ENCODE results near the gene G0S2.
"Not testable (repeated sequence)": the region's sequence is repeated elsewhere in the genome, so short reads cannot be mapped to it uniquely, and the experiment has no call there.

Gene G0S2

DNA sequence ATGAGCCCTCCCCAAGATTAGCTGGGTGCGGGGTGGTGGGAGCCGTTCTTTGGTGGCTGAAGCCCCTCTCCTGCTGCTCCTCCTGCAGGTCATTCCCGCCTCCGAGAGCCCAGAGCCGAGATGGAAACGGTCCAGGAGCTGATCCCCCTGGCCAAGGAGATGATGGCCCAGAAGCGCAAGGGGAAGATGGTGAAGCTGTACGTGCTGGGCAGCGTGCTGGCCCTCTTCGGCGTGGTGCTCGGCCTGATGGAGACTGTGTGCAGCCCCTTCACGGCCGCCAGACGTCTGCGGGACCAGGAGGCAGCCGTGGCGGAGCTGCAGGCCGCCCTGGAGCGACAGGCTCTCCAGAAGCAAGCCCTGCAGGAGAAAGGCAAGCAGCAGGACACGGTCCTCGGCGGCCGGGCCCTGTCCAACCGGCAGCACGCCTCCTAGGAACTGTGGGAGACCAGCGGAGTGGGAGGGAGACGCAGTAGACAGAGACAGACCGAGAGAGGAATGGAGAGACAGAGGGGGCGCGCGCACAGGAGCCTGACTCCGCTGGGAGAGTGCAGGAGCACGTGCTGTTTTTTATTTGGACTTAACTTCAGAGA is 448 bp downstream of the G0S2 start:
- in situ Hi-C loops (cut with MboI; ENCODE audit: low sequenced_read_pairs), result no loop called here

DNA sequence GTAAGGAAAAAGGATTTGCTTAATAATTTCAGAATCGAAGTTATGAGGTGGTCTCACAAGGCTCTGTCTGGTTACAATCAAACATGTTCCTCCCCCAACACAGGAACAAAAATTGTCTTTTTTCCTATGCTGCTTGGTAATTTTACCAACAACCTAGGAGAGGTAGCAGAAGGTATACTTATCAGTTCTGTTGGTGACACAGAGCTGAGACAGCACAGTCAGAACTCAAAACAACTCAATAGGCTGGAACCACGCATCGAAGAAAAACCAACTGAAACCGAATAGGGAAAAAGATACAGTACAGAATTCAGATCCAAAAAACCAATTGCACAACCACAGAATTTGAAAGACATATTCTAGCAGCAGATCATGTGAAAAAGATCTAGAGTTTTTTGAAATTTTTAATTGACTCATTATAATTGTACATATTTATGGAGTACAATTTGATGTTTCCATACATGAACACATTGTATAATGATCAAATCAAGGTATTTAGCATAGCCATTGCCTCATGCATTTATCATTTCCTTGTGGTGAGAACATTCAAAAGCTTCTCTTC is 3.8 kb downstream of the G0S2 start:
- in situ Hi-C loops (cut with MboI; ENCODE audit: low sequenced_read_pairs), result no loop called here

DNA sequence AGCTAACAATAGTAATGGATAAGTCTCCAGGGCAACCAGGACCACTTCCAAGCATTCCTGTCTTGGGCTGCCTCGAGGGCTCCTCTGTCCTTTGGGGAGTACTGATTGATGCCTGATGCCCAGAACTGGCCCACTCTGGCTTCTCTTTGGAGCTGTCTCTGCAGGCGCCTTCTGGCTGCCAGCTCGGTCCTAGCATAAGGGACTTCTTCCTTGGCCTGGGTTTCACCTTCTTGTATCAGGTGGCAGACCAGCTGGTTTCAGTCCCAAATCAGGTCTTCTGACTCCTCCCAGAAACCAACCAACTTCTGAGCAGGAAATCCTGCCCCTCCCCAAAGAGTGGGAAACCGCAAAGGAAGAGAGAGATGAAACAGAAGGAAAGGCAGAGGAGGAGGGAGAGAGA is 10.6 kb downstream of the G0S2 start:
- in situ Hi-C loops (cut with MboI; ENCODE audit: low sequenced_read_pairs), result no loop called here

DNA sequence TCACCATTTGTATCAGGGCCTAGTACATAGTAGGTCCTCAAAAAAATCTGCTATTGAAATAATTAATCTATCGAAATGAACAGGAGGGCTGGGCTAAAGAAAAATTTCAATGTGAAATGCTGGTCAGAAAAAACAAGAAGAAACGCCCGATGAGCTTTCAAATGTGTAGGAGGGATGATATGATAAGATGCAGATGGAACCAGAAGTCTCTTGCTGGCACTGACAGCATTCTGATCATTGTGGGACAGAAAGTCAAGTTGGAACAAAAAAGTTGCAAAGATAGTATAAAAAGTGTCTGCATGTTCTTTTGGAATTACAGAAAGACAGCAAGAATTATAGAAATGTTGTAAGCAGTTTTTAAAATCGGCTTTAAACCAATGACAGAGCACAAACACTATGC is 11.1 kb downstream of the G0S2 start:
- in situ Hi-C loops (cut with MboI; ENCODE audit: low sequenced_read_pairs), result no loop called here

DNA sequence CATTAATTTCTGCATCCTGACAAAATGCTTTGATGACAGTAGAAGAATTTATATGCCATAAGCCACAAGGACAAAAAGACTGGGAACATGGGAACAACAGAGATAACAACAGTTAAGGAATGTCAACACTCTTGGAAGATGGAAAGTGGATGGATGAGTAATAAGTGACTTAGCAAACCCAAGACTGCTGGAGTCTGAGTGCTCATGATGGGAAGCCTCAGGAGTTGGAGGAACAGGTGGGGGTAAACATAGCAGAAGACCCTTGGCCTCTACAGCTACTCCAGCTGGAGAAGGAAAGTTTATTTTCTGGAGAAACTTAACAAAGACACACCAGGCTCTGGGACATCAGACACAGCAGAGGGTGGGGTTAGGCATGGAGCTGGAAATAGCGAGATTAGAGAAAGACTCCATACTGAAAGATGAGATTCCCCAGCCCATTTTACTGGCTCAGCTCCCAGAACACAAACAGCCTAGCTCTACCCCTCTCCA is 13.6 kb downstream of the G0S2 start:
- in situ Hi-C loops (cut with MboI; ENCODE audit: low sequenced_read_pairs), result no loop called here

DNA sequence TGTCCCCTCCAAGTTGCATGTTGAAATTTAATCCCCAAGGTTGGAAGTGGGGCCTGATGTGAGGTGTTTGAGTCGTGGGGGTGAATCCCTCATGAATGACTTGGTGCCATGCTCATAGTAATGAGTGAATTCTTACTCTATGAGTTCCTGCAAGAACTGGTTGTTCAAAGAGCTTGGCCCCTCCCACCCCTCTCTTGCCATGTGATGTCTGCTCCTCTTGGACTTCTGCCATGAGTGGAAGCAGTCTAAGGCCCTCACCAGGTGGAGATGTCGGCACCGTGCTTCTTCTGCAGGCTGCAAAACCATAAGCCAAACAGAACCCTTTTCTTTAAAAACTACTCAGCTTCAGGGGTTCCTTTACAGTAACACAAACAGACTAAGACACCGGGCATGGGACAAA is 14.3 kb downstream of the G0S2 start:
- in situ Hi-C loops (cut with MboI; ENCODE audit: low sequenced_read_pairs), result no loop called here

DNA sequence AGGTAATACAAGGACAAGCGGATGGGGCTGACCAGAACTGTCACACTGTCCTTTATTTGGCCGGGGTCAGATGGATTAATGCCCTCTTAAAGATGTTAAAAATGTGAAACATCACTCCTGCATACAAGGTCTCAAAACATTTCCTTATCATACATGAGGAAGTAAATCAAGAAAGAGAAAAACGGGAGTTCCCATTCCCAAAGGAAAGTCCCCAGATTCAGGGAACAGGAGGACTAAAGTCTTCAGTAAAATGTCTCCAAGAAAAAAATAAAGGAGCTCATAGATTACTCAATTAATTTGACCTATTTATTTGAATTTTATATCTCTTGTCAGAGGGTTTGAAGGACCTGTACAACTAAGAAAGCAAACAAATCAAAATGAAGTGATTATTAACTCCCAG is 16.0 kb downstream of the G0S2 start:
- in situ Hi-C loops (cut with MboI; ENCODE audit: low sequenced_read_pairs), result loop anchor here (10.0 kb wide), 1 partner anchor 86 kb away; no protein-coding TSS in a partner anchor

DNA sequence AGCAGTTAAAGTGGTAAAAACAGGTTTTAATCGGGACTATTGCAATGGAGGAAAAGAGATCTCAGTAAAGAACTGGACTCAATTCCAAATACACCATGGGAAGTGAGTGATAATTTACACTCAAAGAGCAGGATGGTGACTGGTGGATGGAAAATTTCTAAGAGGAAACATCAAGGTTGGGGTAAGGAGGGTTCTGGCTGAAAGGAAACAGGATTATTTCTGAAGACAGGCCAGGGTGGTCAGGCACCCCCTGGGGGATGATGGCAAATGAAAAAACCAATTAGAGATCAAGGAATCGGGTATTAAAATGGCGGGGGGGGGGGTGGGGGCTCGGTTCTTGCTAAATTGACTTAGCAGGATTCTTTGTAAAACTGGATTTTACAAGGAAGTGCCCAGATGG is 17.1 kb downstream of the G0S2 start:
- in situ Hi-C loops (cut with MboI; ENCODE audit: low sequenced_read_pairs), result loop anchor here (10.0 kb wide), 1 partner anchor 87 kb away; no protein-coding TSS in a partner anchor

DNA sequence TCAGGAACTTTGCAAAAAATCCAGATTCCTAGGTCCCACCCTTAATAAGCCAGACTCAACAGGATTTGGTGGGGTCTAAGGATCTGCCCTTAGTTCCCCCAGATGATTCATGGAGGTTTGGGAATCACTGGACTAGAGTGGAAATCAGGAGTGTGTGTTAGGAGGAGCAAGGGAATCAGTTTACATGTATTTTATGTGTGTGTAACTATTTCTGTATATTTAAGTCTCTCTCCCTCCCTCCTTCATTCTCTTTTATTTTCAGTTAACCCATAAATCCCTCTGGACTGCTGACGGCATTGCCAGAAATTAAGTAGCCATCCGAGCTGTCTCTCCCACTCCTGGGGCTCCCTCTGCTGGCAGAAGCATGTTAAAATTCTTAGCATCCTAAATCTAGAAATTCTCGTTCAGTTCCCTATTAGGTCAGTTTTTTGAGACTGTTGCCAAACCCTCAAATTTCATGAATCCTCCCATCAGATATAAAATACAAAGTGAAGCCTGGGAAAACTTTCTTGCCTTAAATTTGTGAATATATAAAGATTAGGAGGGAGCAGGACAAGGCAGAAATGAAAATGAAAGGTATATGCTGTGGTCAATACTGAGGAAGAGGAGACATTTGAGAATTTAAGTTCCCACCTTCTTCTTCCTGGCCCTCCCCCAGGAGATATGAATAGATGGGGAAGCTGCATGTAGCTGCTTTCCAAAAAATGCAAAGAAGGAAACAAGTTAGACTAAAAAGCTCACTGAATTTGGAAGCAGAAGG is 17.7 kb downstream of the G0S2 start:
- in situ Hi-C loops (cut with MboI; ENCODE audit: low sequenced_read_pairs), result loop anchor here (10.0 kb wide), 1 partner anchor 88 kb away; no protein-coding TSS in a partner anchor

DNA sequence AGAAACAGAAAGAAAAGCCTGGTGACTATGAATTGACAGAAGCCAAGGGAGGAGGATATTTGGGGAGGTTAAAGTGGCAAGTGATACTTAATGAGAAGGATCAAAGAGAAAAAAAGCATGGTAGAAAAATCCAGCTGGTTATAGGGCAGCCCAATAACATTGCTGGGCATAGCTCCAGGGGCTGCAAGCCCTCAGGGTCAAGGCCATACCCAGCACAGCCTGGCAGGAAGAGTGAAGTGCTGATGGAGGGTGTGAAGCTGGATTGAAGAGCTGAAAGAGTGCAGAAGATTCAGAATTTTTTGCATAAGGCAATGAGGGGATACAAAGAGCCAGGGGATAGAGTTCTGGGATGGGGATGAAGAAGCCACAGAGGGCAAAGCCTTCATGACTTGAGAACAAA is 21.5 kb downstream of the G0S2 start:
- in situ Hi-C loops (cut with MboI; ENCODE audit: low sequenced_read_pairs), result loop anchor here (10.0 kb wide), 1 partner anchor 92 kb away; no protein-coding TSS in a partner anchor

DNA sequence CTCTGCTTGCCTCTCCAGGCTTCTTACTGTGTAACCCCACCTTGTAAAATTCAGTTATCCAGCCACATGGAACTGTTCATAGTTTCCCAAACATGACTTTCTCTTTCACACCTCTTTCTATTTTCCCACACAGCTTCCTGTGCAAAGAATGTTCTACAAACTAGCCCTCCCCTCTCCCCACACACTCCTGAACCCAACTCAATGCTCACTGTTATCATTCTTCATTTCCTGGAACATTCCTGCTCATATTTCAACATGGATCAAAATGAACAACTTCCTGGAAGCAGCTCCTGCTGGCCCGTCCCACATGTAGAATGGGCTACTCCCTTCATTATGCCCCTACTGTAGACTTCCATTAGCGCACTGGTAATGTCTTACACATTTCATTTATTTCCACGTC is 21.9 kb downstream of the G0S2 start:
- in situ Hi-C loops (cut with MboI; ENCODE audit: low sequenced_read_pairs), result loop anchor here (10.0 kb wide), 1 partner anchor 92 kb away; no protein-coding TSS in a partner anchor

DNA sequence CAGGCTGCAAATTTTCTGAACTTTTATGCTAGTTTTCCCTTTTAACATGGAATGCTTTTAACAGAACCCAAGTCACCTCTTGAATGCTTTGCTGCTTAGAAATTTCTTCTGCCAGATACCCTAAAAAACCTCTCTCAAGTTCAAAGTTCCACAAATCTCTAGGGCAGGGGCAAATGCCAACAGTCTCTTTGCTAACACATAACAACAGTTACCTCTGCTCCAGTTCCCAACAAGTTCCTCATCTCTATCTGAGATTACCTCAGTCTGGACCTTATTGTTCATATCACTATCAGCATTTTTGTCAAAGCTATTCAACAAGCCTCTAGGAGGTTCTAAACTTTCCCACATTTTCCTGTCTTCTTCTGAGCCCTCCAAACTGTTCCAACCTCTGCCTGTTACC is 25.5 kb downstream of the G0S2 start:
- in situ Hi-C loops (cut with MboI; ENCODE audit: low sequenced_read_pairs), result not testable (repeated sequence)

DNA sequence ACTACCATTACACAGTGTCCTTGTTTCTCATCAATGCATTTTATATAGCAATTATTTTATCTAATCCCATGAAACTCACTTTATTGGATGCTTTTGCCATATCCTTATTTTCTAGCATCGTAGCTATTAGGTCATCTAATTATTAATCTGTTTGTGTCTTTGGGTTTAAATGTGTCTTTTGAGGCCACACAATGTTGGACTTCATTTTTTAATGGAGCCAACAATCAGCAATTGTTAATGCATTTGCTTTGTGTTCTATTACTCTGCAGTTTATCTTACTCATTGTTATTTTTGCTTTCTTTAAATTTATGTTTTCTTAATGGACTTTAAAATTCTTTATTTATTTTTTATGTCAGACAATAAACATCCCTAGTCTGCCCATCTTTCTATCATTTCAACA is 27.6 kb downstream of the G0S2 start:
- in situ Hi-C loops (cut with MboI; ENCODE audit: low sequenced_read_pairs), result no loop called here

DNA sequence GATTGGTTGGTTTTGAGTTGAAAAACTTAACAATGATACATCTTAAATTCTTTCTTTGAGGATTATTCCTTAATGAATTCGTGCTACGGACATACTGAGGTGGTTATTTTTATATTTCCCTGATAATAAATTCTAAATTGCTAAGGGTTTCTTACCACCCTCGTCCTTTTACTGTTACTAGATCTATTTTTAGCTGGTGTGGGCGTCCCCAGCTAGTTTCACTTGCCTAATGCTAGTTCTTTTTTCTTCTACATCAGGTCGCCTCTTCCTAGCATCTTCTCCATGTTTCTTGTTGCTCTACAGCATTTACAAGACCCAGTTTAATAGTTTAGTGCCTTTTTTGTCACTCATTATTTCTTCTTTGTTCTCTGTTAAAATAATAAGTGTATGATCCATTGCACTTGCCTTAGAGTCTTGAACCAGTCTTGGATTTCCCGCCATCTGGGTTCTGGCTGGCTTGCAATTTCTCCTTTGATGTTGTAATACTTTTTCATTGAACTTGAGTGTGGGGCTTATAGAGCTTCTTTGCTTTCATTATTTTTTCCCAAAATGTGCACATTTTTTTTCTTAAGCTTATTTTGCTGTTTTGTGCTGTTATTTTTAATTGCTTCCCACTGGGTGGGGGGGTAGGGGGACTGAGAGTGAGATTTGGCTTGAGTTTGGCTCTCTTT is 28.8 kb downstream of the G0S2 start:
- in situ Hi-C loops (cut with MboI; ENCODE audit: low sequenced_read_pairs), result no loop called here

DNA sequence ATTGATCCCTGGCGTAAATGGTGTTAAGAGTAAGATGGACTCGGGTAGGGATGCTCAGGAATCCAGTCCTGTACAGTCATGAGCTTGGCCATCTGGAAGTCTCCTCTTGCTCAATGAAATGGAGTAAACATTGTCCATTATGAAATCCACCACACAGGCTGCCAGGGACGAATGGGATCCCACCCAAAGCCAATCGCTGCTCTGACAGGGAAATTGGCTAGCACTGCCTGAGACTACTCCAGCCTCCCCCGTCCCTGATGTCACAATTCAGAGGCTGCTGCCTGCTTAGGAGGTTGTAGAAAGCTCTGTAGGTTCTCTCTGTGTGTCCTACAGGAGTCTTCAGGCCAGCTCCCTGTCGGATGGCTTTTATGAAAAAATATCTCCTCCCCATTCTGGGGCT is 29.4 kb downstream of the G0S2 start, which contains the start of gene HSD11B1:
HSD11B1 (plus strand) TSS at position 263 of the 400 bp plus-strand sequence; CDS start at position 360, 97 bp downstream.
- in situ Hi-C loops (cut with MboI; ENCODE audit: low sequenced_read_pairs), result no loop called here

DNA sequence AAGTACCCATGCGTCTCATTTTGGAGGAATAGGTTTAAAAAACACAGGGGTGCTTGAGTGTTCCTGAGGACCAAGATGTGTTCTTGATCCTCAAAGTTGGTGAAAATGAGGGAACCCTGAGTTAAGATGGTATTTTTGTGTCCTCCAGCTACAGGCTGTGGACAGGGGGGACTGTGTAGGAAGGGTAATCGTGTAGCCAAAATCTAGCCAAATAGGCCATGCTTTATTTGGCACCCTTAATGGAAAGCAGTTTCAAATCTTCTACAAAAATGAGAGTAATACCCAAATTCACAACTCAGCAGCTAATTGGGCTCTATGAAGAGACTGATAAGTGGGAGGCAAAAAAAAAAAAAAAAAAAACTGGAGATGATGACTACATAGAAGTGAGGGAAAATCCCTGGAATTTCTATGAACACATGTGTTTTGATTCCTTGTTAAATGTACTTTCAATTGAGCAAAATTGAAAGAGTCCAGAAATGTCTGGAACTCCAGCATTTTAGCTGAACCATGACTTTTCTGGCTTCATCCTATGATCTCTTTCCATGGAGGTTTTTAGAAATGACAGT is 29.9 kb downstream of the G0S2 start:
- in situ Hi-C loops (cut with MboI; ENCODE audit: low sequenced_read_pairs), result no loop called here

DNA sequence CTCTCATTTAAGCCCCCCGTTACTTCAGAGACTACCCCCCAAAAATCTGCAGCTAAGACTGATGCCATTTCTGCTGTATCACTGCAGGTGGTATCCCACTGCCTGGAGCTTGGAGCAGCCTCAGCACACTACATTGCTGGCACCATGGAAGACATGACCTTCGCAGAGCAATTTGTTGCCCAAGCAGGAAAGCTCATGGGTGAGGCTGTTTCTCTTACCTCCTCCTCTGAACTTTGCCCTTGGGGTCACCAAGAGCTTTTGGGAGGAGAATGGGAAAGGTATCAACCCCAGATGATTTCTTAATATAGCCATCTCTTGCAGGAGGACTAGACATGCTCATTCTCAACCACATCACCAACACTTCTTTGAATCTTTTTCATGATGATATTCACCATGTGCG is 31.4 kb downstream of the G0S2 start:
- in situ Hi-C loops (cut with MboI; ENCODE audit: low sequenced_read_pairs), result no loop called here

DNA sequence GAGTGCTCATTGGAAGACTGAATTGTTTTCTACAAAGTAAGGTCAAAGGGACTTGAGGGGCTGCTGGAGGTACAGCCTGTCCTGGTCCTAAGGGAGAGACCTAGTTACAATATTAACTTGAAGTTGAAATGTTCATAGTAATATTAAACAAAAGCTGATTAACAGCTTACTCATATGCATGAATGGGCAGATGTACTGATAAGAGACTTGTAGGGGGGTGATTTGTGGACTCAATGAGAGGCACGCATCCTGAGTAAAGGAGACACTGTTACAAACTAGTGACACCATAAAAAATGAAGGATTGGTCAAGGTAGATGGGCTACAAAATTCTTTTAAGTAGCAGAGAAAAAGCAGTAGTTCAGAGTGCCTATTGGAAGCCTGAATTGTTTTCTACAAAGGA is 32.1 kb downstream of the G0S2 start:
- in situ Hi-C loops (cut with MboI; ENCODE audit: low sequenced_read_pairs), result no loop called here

DNA sequence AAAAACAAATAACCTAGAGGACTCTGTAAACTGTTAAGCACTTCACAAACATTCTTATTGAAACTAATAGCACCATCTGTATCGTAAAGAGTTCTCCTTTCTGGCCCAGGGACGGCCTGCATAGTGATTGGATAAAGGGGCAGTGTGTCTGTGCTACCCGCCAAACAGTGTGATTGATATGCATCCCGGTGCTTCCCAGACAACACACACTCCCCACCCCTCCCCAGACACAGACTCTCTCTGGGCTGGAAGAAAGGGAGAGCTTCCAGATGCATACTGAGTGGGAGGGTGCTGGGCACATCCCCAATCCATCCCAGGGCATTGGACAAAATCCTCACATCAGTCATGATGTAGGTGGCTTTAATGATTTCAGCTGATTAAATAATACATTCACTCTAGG is 33.1 kb downstream of the G0S2 start:
- in situ Hi-C loops (cut with MboI; ENCODE audit: low sequenced_read_pairs), result no loop called here

DNA sequence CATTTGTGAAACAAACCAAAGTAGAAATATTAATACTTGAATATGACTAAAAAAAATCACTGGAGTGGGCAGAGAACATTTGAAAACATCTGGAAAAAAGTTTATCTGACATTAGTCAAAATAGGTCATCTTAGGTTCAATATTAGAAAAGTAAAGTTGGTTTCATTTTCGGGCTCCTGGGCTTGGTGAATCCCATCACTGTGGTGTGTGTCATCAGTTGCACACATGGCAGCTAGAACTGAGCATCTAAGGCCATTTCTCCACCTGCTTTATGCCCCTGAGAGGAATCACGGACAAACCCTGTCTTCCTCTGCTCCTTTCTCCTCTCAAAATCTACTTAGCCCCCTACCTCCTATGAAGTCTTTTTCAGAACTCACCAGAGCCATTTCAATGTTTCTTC is 34.9 kb downstream of the G0S2 start:
- in situ Hi-C loops (cut with MboI; ENCODE audit: low sequenced_read_pairs), result no loop called here

DNA sequence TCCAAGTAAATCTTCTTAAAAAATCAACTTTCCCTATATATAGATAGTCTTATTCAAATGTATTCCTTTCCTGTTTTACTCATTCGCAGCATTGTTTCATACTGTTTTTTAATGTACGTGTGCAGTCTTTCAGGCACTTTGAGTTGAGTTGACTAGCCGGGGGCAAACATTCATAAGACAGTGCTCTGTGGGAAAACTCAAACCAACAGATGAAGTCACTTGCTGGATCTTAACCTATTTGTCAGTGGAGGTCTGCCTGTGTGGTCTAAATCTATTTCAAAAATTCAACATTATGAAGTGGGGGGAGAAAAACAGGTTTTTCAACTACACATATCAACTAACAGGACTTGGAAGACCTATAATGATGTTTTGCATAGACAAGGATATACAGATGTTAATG is 35.6 kb downstream of the G0S2 start:
- in situ Hi-C loops (cut with MboI; ENCODE audit: low sequenced_read_pairs), result no loop called here

Data from HL-60/S4 treated with phorbol 12-myristate 13-acetate at 8.2 ng/mL for 4 days and 3 days (cell line).